Measurements from ENCODE around the gene CYP3A7.
"Not testable (repeated sequence)": the region's sequence is repeated elsewhere in the genome, so short reads cannot be mapped to it uniquely, and the experiment has no call there.

CYP3A7 gene

GRCh38 chr7:99734987-99735386 is at the start of gene CYP3A7:
CYP3A7 (minus strand) TSS chr7:99735196; CDS start chr7:99735093, 103 bp downstream.
- H3K4me1 ChIP-seq (ENCODE audit: insufficient read depth, low read length) = peaks cover 3% of the 10 kb centered on the region; the same call in 1 of the 2 replicates
- H3K36me3 ChIP-seq (ENCODE audit: insufficient read depth, low read depth, low read length) = no peaks in the 10 kb centered on the region
- no peak within 1 kb of the TSS for H3K9ac ChIP-seq (ENCODE audit: low read depth, low read length)
- no peaks in the 10 kb centered on the region for H3K9me3 ChIP-seq (ENCODE audit: insufficient read depth, low read depth, low read length)
- H3K27me3 ChIP-seq (ENCODE audit: insufficient read depth, low read length) = no peaks in the 10 kb centered on the region
- H3K4me3 ChIP-seq (ENCODE audit: low read length) = no peak within 1 kb of the TSS
- H3K27ac ChIP-seq (ENCODE audit: low read length) = no peak within 1 kb of the TSS

- Histone ChIP-seq H3K36me3 (ENCODE audit: insufficient read depth, low read depth, low read length) (no peaks in the 10 kb centered on the region), H3K9ac (ENCODE audit: low read depth, low read length) (no peak within 1 kb of the TSS), H3K4me3 (ENCODE audit: low read length) (no peak within 1 kb of the TSS), H3K27me3 (ENCODE audit: insufficient read depth, low read length) (no peaks in the 10 kb centered on the region), H3K27ac (ENCODE audit: low read length) (no peak within 1 kb of the TSS), H3K9me3 (ENCODE audit: insufficient read depth, low read depth, low read length) (no peaks in the 10 kb centered on the region), H3K4me1 (ENCODE audit: insufficient read depth, low read length) (no peaks in the 10 kb centered on the region)
Observed at GRCh38 chr7:99784007-99784406, 49.0 kb upstream of the CYP3A7 start, which contains the start of gene CYP3A4. CYP3A4 (minus strand) TSS chr7:99784184; CDS start chr7:99784081, 103 bp downstream.

- no peak overlapping the region for H3K9ac ChIP-seq (ENCODE audit: low read depth, low read length)
- H3K27me3 ChIP-seq (ENCODE audit: insufficient read depth, low read length) = no peaks in the 10 kb centered on the region
- H3K36me3 ChIP-seq (ENCODE audit: insufficient read depth, low read depth, low read length) = no peaks in the 10 kb centered on the region
- no peaks in the 10 kb centered on the region for H3K9me3 ChIP-seq (ENCODE audit: insufficient read depth, low read depth, low read length)
- H3K4me1 ChIP-seq (ENCODE audit: insufficient read depth, low read length) = no peaks in the 10 kb centered on the region
- H3K4me3 ChIP-seq (ENCODE audit: low read length) = no peak overlapping the region
- H3K27ac ChIP-seq (ENCODE audit: low read length) = no peak overlapping the region
Observed at GRCh38 chr7:99782012-99782953, 47.3 kb upstream of the CYP3A7 start.

- Histone ChIP-seq H3K4me1 (ENCODE audit: insufficient read depth, low read length) (no peaks in the 10 kb centered on the region), H3K9me3 (ENCODE audit: insufficient read depth, low read depth, low read length) (no peaks in the 10 kb centered on the region), H3K36me3 (ENCODE audit: insufficient read depth, low read depth, low read length) (no peaks in the 10 kb centered on the region), H3K27me3 (ENCODE audit: insufficient read depth, low read length) (no peaks in the 10 kb centered on the region), H3K27ac (ENCODE audit: low read length) (no peak overlapping the region), H3K4me3 (ENCODE audit: low read length) (no peak overlapping the region), H3K9ac (ENCODE audit: low read depth, low read length) (no peak overlapping the region)
Observed at GRCh38 chr7:99780588-99780987, 45.6 kb upstream of the CYP3A7 start.

GRCh38 chr7:99779949-99780348 is 45.0 kb upstream of the CYP3A7 start:
- Histone ChIP-seq H3K4me3 (ENCODE audit: low read length) (no peak overlapping the region), H3K9me3 (ENCODE audit: insufficient read depth, low read depth, low read length) (no peaks in the 10 kb centered on the region), H3K27me3 (ENCODE audit: insufficient read depth, low read length) (no peaks in the 10 kb centered on the region), H3K27ac (ENCODE audit: low read length) (no peak overlapping the region), H3K9ac (ENCODE audit: low read depth, low read length) (no peak overlapping the region), H3K36me3 (ENCODE audit: insufficient read depth, low read depth, low read length) (no peaks in the 10 kb centered on the region), H3K4me1 (ENCODE audit: insufficient read depth, low read length) (no peaks in the 10 kb centered on the region)

GRCh38 chr7:99778880-99779279 is 43.9 kb upstream of the CYP3A7 start:
- Histone ChIP-seq H3K36me3 (ENCODE audit: insufficient read depth, low read depth, low read length) (no peaks in the 10 kb centered on the region), H3K4me1 (ENCODE audit: insufficient read depth, low read length) (no peaks in the 10 kb centered on the region), H3K27me3 (ENCODE audit: insufficient read depth, low read length) (no peaks in the 10 kb centered on the region), H3K27ac (ENCODE audit: low read length) (no peak overlapping the region), H3K9ac (ENCODE audit: low read depth, low read length) (no peak overlapping the region), H3K4me3 (ENCODE audit: low read length) (no peak overlapping the region), H3K9me3 (ENCODE audit: insufficient read depth, low read depth, low read length) (no peaks in the 10 kb centered on the region)

GRCh38 chr7:99773395-99773794 is 38.4 kb upstream of the CYP3A7 start:
- H3K4me3 ChIP-seq (ENCODE audit: low read length); H3K36me3 ChIP-seq (ENCODE audit: insufficient read depth, low read depth, low read length); H3K27ac ChIP-seq (ENCODE audit: low read length); H3K9me3 ChIP-seq (ENCODE audit: insufficient read depth, low read depth, low read length); H3K27me3 ChIP-seq (ENCODE audit: insufficient read depth, low read length); H3K9ac ChIP-seq (ENCODE audit: low read depth, low read length); H3K4me1 ChIP-seq (ENCODE audit: insufficient read depth, low read length): not testable (repeated sequence)

- no peaks in the 10 kb centered on the region for H3K36me3 ChIP-seq (ENCODE audit: insufficient read depth, low read depth, low read length)
- H3K4me1 ChIP-seq (ENCODE audit: insufficient read depth, low read length) = no peaks in the 10 kb centered on the region
- no peak overlapping the region for H3K4me3 ChIP-seq (ENCODE audit: low read length)
- no peaks in the 10 kb centered on the region for H3K27me3 ChIP-seq (ENCODE audit: insufficient read depth, low read length)
- no peak overlapping the region for H3K27ac ChIP-seq (ENCODE audit: low read length)
- H3K9ac ChIP-seq (ENCODE audit: low read depth, low read length) = no peak overlapping the region
- H3K9me3 ChIP-seq (ENCODE audit: insufficient read depth, low read depth, low read length) = no peaks in the 10 kb centered on the region
Observed at GRCh38 chr7:99772565-99772964, 37.6 kb upstream of the CYP3A7 start.

- H3K9ac ChIP-seq (ENCODE audit: low read depth, low read length); H3K9me3 ChIP-seq (ENCODE audit: insufficient read depth, low read depth, low read length); H3K36me3 ChIP-seq (ENCODE audit: insufficient read depth, low read depth, low read length); H3K27me3 ChIP-seq (ENCODE audit: insufficient read depth, low read length); H3K4me3 ChIP-seq (ENCODE audit: low read length); H3K27ac ChIP-seq (ENCODE audit: low read length); H3K4me1 ChIP-seq (ENCODE audit: insufficient read depth, low read length): not testable (repeated sequence)
Observed at GRCh38 chr7:99769494-99769893, 34.5 kb upstream of the CYP3A7 start.

- H3K4me3 ChIP-seq (ENCODE audit: low read length) = no peak overlapping the region
- no peaks in the 10 kb centered on the region for H3K9me3 ChIP-seq (ENCODE audit: insufficient read depth, low read depth, low read length)
- H3K4me1 ChIP-seq (ENCODE audit: insufficient read depth, low read length) = no peaks in the 10 kb centered on the region
- H3K36me3 ChIP-seq (ENCODE audit: insufficient read depth, low read depth, low read length) = no peaks in the 10 kb centered on the region
- no peak overlapping the region for H3K27ac ChIP-seq (ENCODE audit: low read length)
- no peaks in the 10 kb centered on the region for H3K27me3 ChIP-seq (ENCODE audit: insufficient read depth, low read length)
- no peak overlapping the region for H3K9ac ChIP-seq (ENCODE audit: low read depth, low read length)
Observed at GRCh38 chr7:99768471-99768870, 33.5 kb upstream of the CYP3A7 start.

- Histone ChIP-seq H3K9ac (ENCODE audit: low read depth, low read length) (no peak overlapping the region), H3K36me3 (ENCODE audit: insufficient read depth, low read depth, low read length) (no peaks in the 10 kb centered on the region), H3K27me3 (ENCODE audit: insufficient read depth, low read length) (no peaks in the 10 kb centered on the region), H3K4me3 (ENCODE audit: low read length) (no peak overlapping the region), H3K4me1 (ENCODE audit: insufficient read depth, low read length) (no peaks in the 10 kb centered on the region), H3K27ac (ENCODE audit: low read length) (no peak overlapping the region), H3K9me3 (ENCODE audit: insufficient read depth, low read depth, low read length) (no peaks in the 10 kb centered on the region)
Observed at GRCh38 chr7:99767662-99768061, 32.7 kb upstream of the CYP3A7 start.

GRCh38 chr7:99766484-99767099 is 31.6 kb upstream of the CYP3A7 start:
- H3K27ac ChIP-seq (ENCODE audit: low read length) = no peak overlapping the region
- H3K27me3 ChIP-seq (ENCODE audit: insufficient read depth, low read length) = no peaks in the 10 kb centered on the region
- H3K4me1 ChIP-seq (ENCODE audit: insufficient read depth, low read length) = no peaks in the 10 kb centered on the region
- no peak overlapping the region for H3K9ac ChIP-seq (ENCODE audit: low read depth, low read length)
- H3K36me3 ChIP-seq (ENCODE audit: insufficient read depth, low read depth, low read length) = no peaks in the 10 kb centered on the region
- H3K4me3 ChIP-seq (ENCODE audit: low read length) = no peak overlapping the region
- H3K9me3 ChIP-seq (ENCODE audit: insufficient read depth, low read depth, low read length) = no peaks in the 10 kb centered on the region

All from iPS-20b (cell line).